PC-9 (cell line): ENCODE measurements around the gene SHMT1. TPM values are rescaled to one million over a fixed set of nuclear protein-coding genes. Genes with fewer than 3 reads are reported as not detected.
A peak's percentile ranks its signal among the peaks of the same experiment; 100 is the strongest.

Experiments used
- BruUV-seq: library from RNA; stranded (reverse); fragments of 400-500 nt; replicated peaks from 2 replicates; lab custom pipeline; 2021; lab: Mats Ljungman, UMichigan
- CTCF ChIA-PET: fragments of 300-600 bp; sonication (Branson Sonifier 250); formaldehyde crosslinking; loops from one replicate; lab custom pipeline; 2022; ENCODE audit warnings: antibody characterized with exemption; lab: Charles Lee
- POLR2A ChIA-PET: fragments of 300-600 bp; sonication (Branson Sonifier 250); formaldehyde crosslinking; loops from one replicate; lab custom pipeline; 2022; ENCODE audit warnings: antibody characterized with exemption; ENCODE audit not compliant: unreplicated experiment; lab: Charles Lee
- DNase-seq, 2 experiments: peaks; one replicate each; pipeline versions ENCODE4 v3.0.0 to v3.0.0-alpha.2; 2015 to 2022; ENCODE audit warnings: mixed read lengths in 1 of 2
- H2AFZ ChIP-seq: fragments of 200-600 bp; sonication (generic); 2 replicates; pipeline ENCODE4 v1.8.1; 2017; ENCODE audit warnings: antibody characterized with exemption
- H3F3A ChIP-seq: fragments of 200-600 bp; sonication (generic); 2 replicates; pipeline ENCODE4 v1.8.1; 2017; ENCODE audit warnings: antibody characterized with exemption, mild to moderate bottlenecking, low read depth; ENCODE audit not compliant: insufficient read depth
- H3K27ac ChIP-seq: fragments of 200-600 bp; sonication (generic); 2 replicates; pipeline ENCODE4 v1.6.1; 2016; ENCODE audit warnings: mixed run types
- H3K27me3 ChIP-seq: fragments of 200-600 bp; sonication (generic); 2 replicates; pipeline ENCODE4 v1.6.1; 2016; ENCODE audit warnings: low read depth, mixed run types; ENCODE audit not compliant: insufficient read depth
- H3K36me3 ChIP-seq: fragments of 200-600 bp; sonication (generic); 2 replicates; pipeline ENCODE4 v1.6.1; 2016; ENCODE audit warnings: low read depth, mixed run types
- H3K4me1 ChIP-seq: fragments of 200-600 bp; sonication (generic); replicated peaks from 2 replicates; pipeline ENCODE4 v1.6.1; 2016; ENCODE audit warnings: mixed run types; ENCODE audit not compliant: insufficient read depth
- H3K4me2 ChIP-seq: fragments of 200-600 bp; sonication (generic); 2 replicates; pipeline ENCODE4 v1.6.1; 2017; ENCODE audit warnings: mixed run types
- H3K4me3 ChIP-seq: fragments of 200-600 bp; sonication (generic); 2 replicates; pipeline ENCODE4 v1.6.1; 2016; ENCODE audit warnings: mixed run types
- H3K79me2 ChIP-seq: fragments of 200-600 bp; sonication (generic); 2 replicates; pipeline ENCODE4 v1.6.1; 2017; ENCODE audit warnings: low read depth, mixed run types
- H3K9me2 ChIP-seq: fragments of 200-600 bp; sonication (generic); 2 replicates; pipeline ENCODE4 v1.8.1; 2017; ENCODE audit warnings: mild to moderate bottlenecking; ENCODE audit not compliant: insufficient read depth
- H3K9me3 ChIP-seq: fragments of 200-600 bp; sonication (generic); 2 replicates; pipeline ENCODE4 v1.8.1; 2016; ENCODE audit warnings: low read depth; ENCODE audit not compliant: insufficient read depth
- H4K20me1 ChIP-seq: fragments of 200-600 bp; sonication (generic); 2 replicates; pipeline ENCODE4 v1.8.1; 2017; ENCODE audit not compliant: insufficient read depth
- EZH2 ChIP-seq: fragments of 200-600 bp; sonication (generic); IDR thresholded peaks from 2 replicates; pipeline ENCODE4 v1.8.0; 2017; ENCODE audit warnings: antibody characterized with exemption, low read depth
- intact Hi-C: fragments of 100-400 bp; cut with micrococcal nuclease; formaldehyde crosslinking; loops from one replicate; pipeline ENCODE4 v1.10.0; 2022; ENCODE audit not compliant: unreplicated experiment
- total RNA-seq: library from RNA; stranded (reverse); gene quantifications from 2 replicates; pipeline ENCODE4 v1.2.3, GENCODE V29; 2021
- TF ChIP-seq, protein P1 (sequence below): fragments of 200-600 bp; sonication (generic); conservative IDR thresholded peaks from 2 replicates; pipeline ENCODE4 v1.6.1; 2017; ENCODE audit warnings: mixed run types, antibody characterized with exemption, mild to moderate bottlenecking, moderate library complexity

SHMT1 gene
- total RNA-seq, 1 experiment from 2014 or later = 170 TPM

DNA sequence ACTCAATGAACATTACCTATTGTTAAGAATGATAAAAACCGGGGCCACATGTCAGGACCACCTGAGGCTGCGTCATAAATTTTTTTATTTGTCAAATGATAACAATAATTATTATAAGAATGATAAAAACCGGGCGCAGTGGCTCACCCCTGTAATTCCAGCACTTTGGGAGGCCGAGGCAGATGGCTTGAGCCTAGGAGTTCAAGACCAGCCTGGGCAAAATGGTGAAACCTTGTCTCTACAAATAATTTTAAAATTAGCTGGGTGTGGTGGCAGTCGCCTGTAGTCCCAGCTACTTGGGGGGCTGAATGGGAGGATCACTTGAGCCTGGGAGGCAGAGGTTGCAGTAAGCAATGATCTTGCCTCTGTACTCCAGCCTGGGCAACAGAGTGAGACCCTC lies 816 bp upstream of the SHMT1 start:
- no peaks in the 10 kb centered on the region for H3K9me2 ChIP-seq
- CTCF ChIA-PET = no interaction called here
- intact Hi-C loops = no loop called here
- no peaks in the 10 kb centered on the region for H3K27me3 ChIP-seq
- H3K4me1 ChIP-seq = peaks cover 17% of the 10 kb centered on the region
- H3K27ac ChIP-seq = no peak overlapping the region
- H2AFZ ChIP-seq = no peak overlapping the region
- TF ChIP-seq, protein P1, sequence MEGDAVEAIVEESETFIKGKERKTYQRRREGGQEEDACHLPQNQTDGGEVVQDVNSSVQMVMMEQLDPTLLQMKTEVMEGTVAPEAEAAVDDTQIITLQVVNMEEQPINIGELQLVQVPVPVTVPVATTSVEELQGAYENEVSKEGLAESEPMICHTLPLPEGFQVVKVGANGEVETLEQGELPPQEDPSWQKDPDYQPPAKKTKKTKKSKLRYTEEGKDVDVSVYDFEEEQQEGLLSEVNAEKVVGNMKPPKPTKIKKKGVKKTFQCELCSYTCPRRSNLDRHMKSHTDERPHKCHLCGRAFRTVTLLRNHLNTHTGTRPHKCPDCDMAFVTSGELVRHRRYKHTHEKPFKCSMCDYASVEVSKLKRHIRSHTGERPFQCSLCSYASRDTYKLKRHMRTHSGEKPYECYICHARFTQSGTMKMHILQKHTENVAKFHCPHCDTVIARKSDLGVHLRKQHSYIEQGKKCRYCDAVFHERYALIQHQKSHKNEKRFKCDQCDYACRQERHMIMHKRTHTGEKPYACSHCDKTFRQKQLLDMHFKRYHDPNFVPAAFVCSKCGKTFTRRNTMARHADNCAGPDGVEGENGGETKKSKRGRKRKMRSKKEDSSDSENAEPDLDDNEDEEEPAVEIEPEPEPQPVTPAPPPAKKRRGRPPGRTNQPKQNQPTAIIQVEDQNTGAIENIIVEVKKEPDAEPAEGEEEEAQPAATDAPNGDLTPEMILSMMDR = no peak
- TF ChIP-seq EZH2 = no peak
- no TSS peak for BruUV-seq
- peaks cover 26% of the 10 kb centered on the region for H3K79me2 ChIP-seq
- POLR2A ChIA-PET = interaction anchor here (1.1 kb wide), 1 partner anchor 13 kb away, joined by 4 read pairs; no protein-coding TSS in a partner anchor
- H3K4me2 ChIP-seq = peak overlapping the region; percentile 86; the same call in 1 of the 2 replicates
- H3F3A ChIP-seq = peaks cover 15% of the 10 kb centered on the region
- no peak overlapping the region for H3K4me3 ChIP-seq
- H3K36me3 ChIP-seq = no peaks in the 10 kb centered on the region
- no peaks in the 10 kb centered on the region for H4K20me1 ChIP-seq
- no peak for DNase-seq
- H3K9me3 ChIP-seq = no peaks in the 10 kb centered on the region

- BruUV-seq = no TSS peak
- intact Hi-C loops = loop anchor here (2.0 kb wide), 1 partner anchor 14 kb away; the partner anchor contains the start of gene EVPLL
- POLR2A ChIA-PET = interaction anchor here (0.5 to 1.1 kb wide), 6 partner anchors 14 to 1386 kb away, joined by 3 to 8 read pairs (median 4); partner anchors contain the start of gene ALDH3A1
Measured at GRCh38 chr17:18362698-18363100, 651 bp downstream of the SHMT1 start.

GRCh38 chr17:18361837-18362697 lies 1.3 kb downstream of the SHMT1 start:
- Histone ChIP-seq H3K27ac (no peak overlapping the region), H3K79me2 (peaks cover 26% of the 10 kb centered on the region), H3K4me3 (peak overlapping the region; percentile 75), H3K4me2 (peak overlapping the region; percentile 86), H3K27me3 (no peaks in the 10 kb centered on the region), H3K9me3 (no peaks in the 10 kb centered on the region), H2AFZ (peak overlapping the region; percentile 89), H4K20me1 (no peaks in the 10 kb centered on the region), H3K9me2 (no peaks in the 10 kb centered on the region), H3F3A (peaks cover 26% of the 10 kb centered on the region), H3K36me3 (no peaks in the 10 kb centered on the region), H3K4me1 (peaks cover 19% of the 10 kb centered on the region)
- DNase-seq = no peak
- CTCF ChIA-PET = interaction anchor here (0.6 to 0.7 kb wide), 2 partner anchors 50 to 1082 kb away, joined by 6 to 17 read pairs; no protein-coding TSS in a partner anchor
- intact Hi-C loops = loop anchor here (2.0 kb wide), 1 partner anchor 15 kb away; the partner anchor contains the start of gene EVPLL
- TSS peak; percentile 58 for BruUV-seq
- no peak for TF ChIP-seq EZH2
- TF ChIP-seq, protein P1 = no peak
- POLR2A ChIA-PET = interaction anchor here (0.6 to 0.8 kb wide), 5 partner anchors 15 to 1386 kb away, joined by 3 to 8 read pairs (median 5); partner anchors contain the start of genes ALDH3A1 and ALDH3A2

More at GRCh38 chr17:18362698-18363100, 651 bp downstream of the SHMT1 start:
- peak overlapping the region; percentile 24; the same call in 1 of the 2 replicates for H3K27ac ChIP-seq
- no peaks in the 10 kb centered on the region for H3K9me2 ChIP-seq
- no peaks in the 10 kb centered on the region for H3K27me3 ChIP-seq
- H3K79me2 ChIP-seq = peaks cover 26% of the 10 kb centered on the region
- H3K4me3 ChIP-seq = peak overlapping the region; percentile 75
- CTCF ChIA-PET = interaction anchor here (0.6 kb wide), 1 partner anchor 1082 kb away, joined by 17 read pairs; no protein-coding TSS in a partner anchor
- TF ChIP-seq, protein P1 = no peak
- no peak for TF ChIP-seq EZH2
- no peaks in the 10 kb centered on the region for H3K36me3 ChIP-seq
- no peaks in the 10 kb centered on the region for H4K20me1 ChIP-seq
- peaks cover 20% of the 10 kb centered on the region for H3F3A ChIP-seq
- peak; percentile 89 to 91 for DNase-seq
- peak overlapping the region; percentile 89 for H2AFZ ChIP-seq
- H3K4me1 ChIP-seq = peaks cover 14% of the 10 kb centered on the region
- no peaks in the 10 kb centered on the region for H3K9me3 ChIP-seq
- peak overlapping the region; percentile 86 for H3K4me2 ChIP-seq
